Breast epithelium (tissue), 4 donors: Measurements from ENCODE around the gene QSER1. TPM values are rescaled to one million over a fixed set of nuclear protein-coding genes. Genes with fewer than 3 reads are reported as not detected.

ENCODE experiments used
- DNase-seq, 2 donors: peaks; one replicate each; pipeline ENCODE4 v3.0.0-alpha.2; 2019; ENCODE audit warnings: low spot score in 2 of 2
- H3K27ac ChIP-seq, 2 donors: fragments of 200-600 bp; sonication (generic) in 1 of 2; one replicate each; pipeline ENCODE4 v1.5.1; 2016 to 2019; ENCODE audit warnings: mild to moderate bottlenecking in 1 of 2
- H3K27me3 ChIP-seq, 2 donors: fragments of 200-600 bp; sonication (generic) in 1 of 2; one replicate each; pipeline versions ENCODE4 v1.5.1 to v1.6.0; 2017 to 2019; ENCODE audit warnings: control low read depth in 1 of 2, mild to moderate bottlenecking in 1 of 2
- H3K36me3 ChIP-seq: fragments of 200-600 bp; one replicate; pipeline ENCODE4 v1.5.1; 2019
- H3K4me1 ChIP-seq, 2 donors: fragments of 200-600 bp; sonication (generic); one replicate each; pipeline ENCODE4 v1.5.1; 2016 to 2019; ENCODE audit warnings: control low read depth in 1 of 2
- H3K4me3 ChIP-seq, 3 donors: fragments of 200-600 bp; sonication (generic); 1 replicate in 2 of 3; 2 replicates in 1 of 3; pipeline ENCODE4 v1.5.1; 2016 to 2019; ENCODE audit warnings: mild to moderate bottlenecking in 3 of 3, moderate library complexity in 2 of 3
- H3K9me3 ChIP-seq, 2 donors: fragments of 200-600 bp; sonication (generic) in 1 of 2; one replicate each; pipeline ENCODE4 v1.5.1; 2016 to 2019; ENCODE audit warnings: control low read depth in 1 of 2
- CTCF ChIP-seq, 3 donors: fragments of 450-650 bp; IDR thresholded peaks; one replicate each; pipeline ENCODE4 v1.5.1; 2016 to 2017; ENCODE audit warnings: antibody characterized with exemption in 3 of 3, mild to moderate bottlenecking in 3 of 3, moderate library complexity in 3 of 3
- POLR2A ChIP-seq: fragments of 450-650 bp; IDR thresholded peaks from one replicate; pipeline ENCODE4 v1.6.1; 2016; ENCODE audit warnings: antibody characterized with exemption, mild to moderate bottlenecking, moderate library complexity
- POLR2AphosphoS5 ChIP-seq, 3 donors: sonication (generic); formaldehyde crosslinking; IDR thresholded peaks; one replicate each; pipeline ENCODE4 v1.6.1; 2017; ENCODE audit warnings: antibody characterized with exemption in 3 of 3
- intact Hi-C: fragments of 100-400 bp; cut with DNase I; formaldehyde crosslinking; loops from one replicate; pipeline ENCODE4 v1.15.1; 2023; ENCODE audit warnings: low total_unique reads
- total RNA-seq, 3 donors: library from RNA; depleted of rRNA; stranded (reverse); fragments of >200 nt; gene quantifications; one replicate each; pipeline ENCODE4 v1.1.0, GENCODE V29; 2016

QSER1 gene
- total RNA-seq, 3 donors from 2014 or later, result 34.4 to 55.3 (median 40.6) TPM

GRCh38 chr11:32870676-32871075 is 21.9 kb upstream of the QSER1 start:
- no peak overlapping the region for H3K27ac ChIP-seq
- no peaks in the 10 kb centered on the region for H3K27me3 ChIP-seq
- no peak for DNase-seq
- no peak overlapping the region for H3K4me3 ChIP-seq
- TF ChIP-seq CTCF (IDR thresholded peaks at IDR 0.05) (no peak), POLR2A (no peak), POLR2AphosphoS5 (IDR thresholded peaks at IDR 0.05) (no peak)
- no peaks in the 10 kb centered on the region for H3K9me3 ChIP-seq
- intact Hi-C loops, result no loop called here
- no peaks in the 10 kb centered on the region for H3K4me1 ChIP-seq
- H3K36me3 ChIP-seq, result no peaks in the 10 kb centered on the region

GRCh38 chr11:32874132-32874531 is 18.5 kb upstream of the QSER1 start:
- TF ChIP-seq POLR2AphosphoS5 (IDR thresholded peaks at IDR 0.05) (no peak), CTCF (IDR thresholded peaks at IDR 0.05) (no peak), POLR2A (no peak)

GRCh38 chr11:32881286-32881685 is 11.3 kb upstream of the QSER1 start:
- Histone ChIP-seq H3K27me3 (no peaks in the 10 kb centered on the region), H3K4me3 (no peak overlapping the region), H3K4me1 (no peaks in the 10 kb centered on the region), H3K9me3 (no peaks in the 10 kb centered on the region), H3K36me3 (no peaks in the 10 kb centered on the region), H3K27ac (no peak overlapping the region)
- no peak for TF ChIP-seq POLR2A
- no peak for TF ChIP-seq POLR2AphosphoS5 (IDR thresholded peaks at IDR 0.05)
- TF ChIP-seq CTCF (IDR thresholded peaks at IDR 0.05), result no peak
- intact Hi-C loops, result no loop called here
- no peak for DNase-seq

More at GRCh38 chr11:32874132-32874531, 18.5 kb upstream of the QSER1 start:
- intact Hi-C loops, result no loop called here
- no peaks in the 10 kb centered on the region for H3K4me1 ChIP-seq
- H3K4me3 ChIP-seq, result no peak overlapping the region
- no peak overlapping the region for H3K27ac ChIP-seq
- H3K9me3 ChIP-seq, result no peaks in the 10 kb centered on the region
- no peaks in the 10 kb centered on the region for H3K27me3 ChIP-seq
- DNase-seq, result no peak
- H3K36me3 ChIP-seq, result no peaks in the 10 kb centered on the region

GRCh38 chr11:32883421-32883820 is 9.2 kb upstream of the QSER1 start:
- no peak for TF ChIP-seq POLR2A
- no peak for TF ChIP-seq POLR2AphosphoS5 (IDR thresholded peaks at IDR 0.05)
- no peak for TF ChIP-seq CTCF (IDR thresholded peaks at IDR 0.05)
- Histone ChIP-seq H3K9me3 (no peaks in the 10 kb centered on the region), H3K4me1 (no peaks in the 10 kb centered on the region), H3K27me3 (no peaks in the 10 kb centered on the region), H3K36me3 (no peaks in the 10 kb centered on the region), H3K27ac (no peak overlapping the region), H3K4me3 (no peak overlapping the region)
- no peak for DNase-seq
- intact Hi-C loops, result no loop called here

- intact Hi-C loops, result no loop called here
- no peaks in the 10 kb centered on the region for H3K4me1 ChIP-seq
- H3K36me3 ChIP-seq, result no peaks in the 10 kb centered on the region
- H3K9me3 ChIP-seq, result no peaks in the 10 kb centered on the region
- no peaks in the 10 kb centered on the region for H3K27me3 ChIP-seq
- H3K4me3 ChIP-seq, result no peak overlapping the region
- DNase-seq, result no peak
- no peak overlapping the region for H3K27ac ChIP-seq
- no peak for TF ChIP-seq CTCF (IDR thresholded peaks at IDR 0.05)
- TF ChIP-seq POLR2A, result no peak
- TF ChIP-seq POLR2AphosphoS5 (IDR thresholded peaks at IDR 0.05), result no peak
Measured at GRCh38 chr11:32884023-32884422, 8.6 kb upstream of the QSER1 start.
